Mesendoderm (in vitro differentiated cells): Measurements from ENCODE around the gene KLHL14.

ENCODE experiments used
- DNase-seq: peaks from one replicate; pipeline ENCODE4 v3.0.0; 2013
- H2AK5ac ChIP-seq: 2 replicates; pipeline ENCODE4 v1.6.1; 2013; ENCODE audit warnings: low read length, inconsistent platforms
- H2BK120ac ChIP-seq: 2 replicates; pipeline ENCODE4 v1.6.1; 2013; ENCODE audit warnings: low read depth, mild to moderate bottlenecking, low read length, moderate library complexity, mixed read lengths
- H2BK15ac ChIP-seq: replicated peaks from 2 replicates; pipeline ENCODE4 v1.6.1; 2013; ENCODE audit warnings: low read depth, mild to moderate bottlenecking, moderate library complexity
- H2BK5ac ChIP-seq: 2 replicates; pipeline ENCODE4 v1.6.1; 2013; ENCODE audit warnings: low read length, inconsistent platforms
- H3K18ac ChIP-seq: 2 replicates; pipeline ENCODE4 v1.6.1; 2013; ENCODE audit warnings: mild to moderate bottlenecking, low read length, mixed read lengths
- H3K23ac ChIP-seq: one replicate; pipeline ENCODE4 v1.6.1; 2013; ENCODE audit warnings: low read length
- H3K27ac ChIP-seq: 2 replicates; pipeline ENCODE4 v1.5.1; 2013; ENCODE audit warnings: low read depth, mild to moderate bottlenecking, inconsistent platforms, low read length, moderate library complexity
- H3K27me3 ChIP-seq: 2 replicates; pipeline ENCODE4 v1.6.1; 2013; ENCODE audit warnings: low read length, control low read depth, mild to moderate bottlenecking, inconsistent platforms; ENCODE audit not compliant: insufficient read depth, poor library complexity
- H3K36me3 ChIP-seq: 2 replicates; pipeline ENCODE4 v1.6.1; 2013; ENCODE audit warnings: low read length, inconsistent platforms; ENCODE audit not compliant: control insufficient read depth, insufficient read depth
- H3K4ac ChIP-seq: one replicate; pipeline ENCODE4 v1.6.1; 2013; ENCODE audit warnings: low read depth, mild to moderate bottlenecking, low read length, moderate library complexity
- H3K4me1 ChIP-seq: 2 replicates; pipeline ENCODE4 v1.6.1; 2013; ENCODE audit warnings: low read depth, low read length, inconsistent platforms; ENCODE audit not compliant: control insufficient read depth
- H3K4me2 ChIP-seq: 2 replicates; pipeline ENCODE4 v1.6.1; 2013; ENCODE audit warnings: low read length
- H3K4me3 ChIP-seq: 2 replicates; pipeline ENCODE4 v1.5.1; 2013; ENCODE audit warnings: mild to moderate bottlenecking, low read length
- H3K56ac ChIP-seq: one replicate; pipeline ENCODE4 v1.6.1; 2013; ENCODE audit warnings: low read length
- H3K79me1 ChIP-seq: 2 replicates; pipeline ENCODE4 v1.6.1; 2013; ENCODE audit warnings: low read length, inconsistent platforms
- H3K79me2 ChIP-seq: 2 replicates; pipeline ENCODE4 v1.6.1; 2013; ENCODE audit warnings: mild to moderate bottlenecking, low read length; ENCODE audit not compliant: control insufficient read depth, insufficient read depth
- H3K9ac ChIP-seq: 2 replicates; pipeline ENCODE4 v1.6.1; 2013; ENCODE audit warnings: low read length, inconsistent platforms
- H4K5ac ChIP-seq: one replicate; pipeline ENCODE4 v1.6.1; 2013; ENCODE audit warnings: low read length
- H4K8ac ChIP-seq: one replicate; pipeline ENCODE4 v1.6.1; 2013; ENCODE audit warnings: low read depth, mild to moderate bottlenecking, control low read depth, low read length, moderate library complexity
- WGBS: extraction: QIAGEN DNeasy Blood & Tissue Kit; methylation state at CpG from one replicate; pipeline ENCODE4 v1.1.7; 2013; ENCODE audit warnings: low lambda C conversion rate, missing lambda C conversion rate; ENCODE audit not compliant: insufficient coverage; ENCODE audit errors: extremely low coverage; 5-methylcytosine and 5-hydroxymethylcytosine counted together

KLHL14 gene

GRCh38 chr18:32769586-32770053 is 3.2 kb downstream of the KLHL14 start:
- H2BK5ac ChIP-seq = no peak overlapping the region
- no peak overlapping the region for H3K4me3 ChIP-seq

GRCh38 chr18:32769071-32769585 is 3.7 kb downstream of the KLHL14 start:
- Histone ChIP-seq H3K4me3 (no peak overlapping the region), H3K23ac (no peak overlapping the region), H3K27ac (no peak overlapping the region), H4K8ac (no peak overlapping the region), H3K4ac (no peak overlapping the region), H2BK5ac (no peak overlapping the region), H3K9ac (no peak overlapping the region), H2BK15ac (no peak overlapping the region), H3K36me3 (no peaks in the 10 kb centered on the region), H2BK120ac (no peak overlapping the region), H3K4me1 (peaks cover 3% of the 10 kb centered on the region), H3K79me2 (no peaks in the 10 kb centered on the region), H3K18ac (no peak overlapping the region), H3K79me1 (no peaks in the 10 kb centered on the region), H3K56ac (no peak overlapping the region), H3K27me3 (peaks cover 7% of the 10 kb centered on the region), H3K4me2 (no peak overlapping the region), H4K5ac (no peak overlapping the region), H2AK5ac (no peak overlapping the region)
- DNase-seq = no peak
- WGBS = no CpG with 5 or more reads among the region's 8 CpGs

More at GRCh38 chr18:32769586-32770053, 3.2 kb downstream of the KLHL14 start:
- peak overlapping the region; percentile 47 for H3K4me2 ChIP-seq
- WGBS = no CpG with 5 or more reads among the region's 31 CpGs
- no peaks in the 10 kb centered on the region for H3K79me2 ChIP-seq
- H4K8ac ChIP-seq = no peak overlapping the region
- peak overlapping the region; percentile 8 for H3K56ac ChIP-seq
- H3K79me1 ChIP-seq = no peaks in the 10 kb centered on the region
- no peak overlapping the region for H2AK5ac ChIP-seq
- no peak overlapping the region for H4K5ac ChIP-seq
- H2BK120ac ChIP-seq = no peak overlapping the region
- peak overlapping the region; percentile 3 for H3K9ac ChIP-seq
- H3K27ac ChIP-seq = no peak overlapping the region
- H3K23ac ChIP-seq = no peak overlapping the region
- no peak overlapping the region for H3K4ac ChIP-seq
- peak; percentile 61 for DNase-seq
- no peak overlapping the region for H2BK15ac ChIP-seq
- H3K36me3 ChIP-seq = no peaks in the 10 kb centered on the region
- H3K18ac ChIP-seq = no peak overlapping the region
- peaks cover 3% of the 10 kb centered on the region for H3K4me1 ChIP-seq
- H3K27me3 ChIP-seq = peaks cover 8% of the 10 kb centered on the region

- Histone ChIP-seq H3K9ac (no peak overlapping the region), H3K23ac (no peak overlapping the region), H4K5ac (no peak overlapping the region), H3K27me3 (peaks cover 2% of the 10 kb centered on the region), H2AK5ac (no peak overlapping the region), H3K27ac (no peak overlapping the region), H3K4me3 (no peak overlapping the region), H3K4me1 (no peaks in the 10 kb centered on the region), H2BK15ac (no peak overlapping the region), H3K56ac (no peak overlapping the region), H3K36me3 (no peaks in the 10 kb centered on the region), H3K79me2 (no peaks in the 10 kb centered on the region), H2BK120ac (no peak overlapping the region), H3K4ac (no peak overlapping the region), H3K79me1 (no peaks in the 10 kb centered on the region), H2BK5ac (no peak overlapping the region), H3K4me2 (no peak overlapping the region), H3K18ac (no peak overlapping the region), H4K8ac (no peak overlapping the region)
- WGBS = no CpG with 5 or more reads among the region's 3 CpGs
- no peak for DNase-seq
These were observed 5.4 kb downstream of the KLHL14 start for GRCh38 chr18:32767400-32767799.

- Histone ChIP-seq H3K27me3 (peaks cover 2% of the 10 kb centered on the region), H3K56ac (no peak overlapping the region), H3K18ac (no peak overlapping the region)
These were observed 8.1 kb downstream of the KLHL14 start for GRCh38 chr18:32764611-32765244.

DNA sequence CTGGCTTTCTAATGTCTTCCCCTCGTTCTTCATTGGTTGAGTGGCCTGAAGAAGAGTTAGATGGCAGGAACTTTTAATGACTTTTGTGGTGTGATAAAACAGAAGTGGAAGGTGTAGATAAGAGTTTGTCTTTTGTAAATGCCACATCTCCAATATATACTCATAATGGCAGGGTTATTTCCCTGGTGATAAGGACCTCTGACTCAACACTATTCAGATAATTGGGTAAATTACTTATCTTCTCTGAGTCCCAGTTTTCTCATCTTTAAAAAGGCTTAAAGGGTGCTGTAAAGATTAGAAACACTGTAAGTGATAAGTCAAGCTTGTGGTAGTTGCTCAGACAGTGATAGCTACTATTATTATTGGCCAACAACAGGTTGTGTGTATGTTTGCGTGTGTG is 9.5 kb downstream of the KLHL14 start:
- WGBS = no CpG with 5 or more reads among the region's 2 CpGs
- Histone ChIP-seq H3K9ac (no peak overlapping the region), H3K36me3 (no peaks in the 10 kb centered on the region), H2BK5ac (no peak overlapping the region), H3K56ac (no peak overlapping the region), H3K4ac (no peak overlapping the region), H2BK15ac (no peak overlapping the region), H3K27ac (no peak overlapping the region), H2AK5ac (no peak overlapping the region), H3K18ac (no peak overlapping the region), H4K8ac (no peak overlapping the region), H3K23ac (no peak overlapping the region), H3K4me1 (no peaks in the 10 kb centered on the region), H2BK120ac (no peak overlapping the region), H4K5ac (no peak overlapping the region), H3K79me2 (no peaks in the 10 kb centered on the region), H3K4me2 (no peak overlapping the region), H3K4me3 (no peak overlapping the region), H3K79me1 (no peaks in the 10 kb centered on the region), H3K27me3 (no peaks in the 10 kb centered on the region)
- DNase-seq = peak; percentile 63

More at GRCh38 chr18:32764611-32765244, 8.1 kb downstream of the KLHL14 start:
- Histone ChIP-seq H2AK5ac (no peak overlapping the region), H2BK15ac (no peak overlapping the region), H3K9ac (no peak overlapping the region), H2BK120ac (no peak overlapping the region), H3K4me1 (no peaks in the 10 kb centered on the region), H3K27ac (no peak overlapping the region), H3K4me2 (no peak overlapping the region), H3K23ac (no peak overlapping the region), H3K4ac (peak overlapping the region; percentile 16), H3K36me3 (no peaks in the 10 kb centered on the region), H4K8ac (no peak overlapping the region), H2BK5ac (no peak overlapping the region), H3K4me3 (no peak overlapping the region), H4K5ac (no peak overlapping the region), H3K79me2 (no peaks in the 10 kb centered on the region), H3K79me1 (no peaks in the 10 kb centered on the region)
- WGBS = no CpG with 5 or more reads among the region's 3 CpGs
- no peak for DNase-seq

GRCh38 chr18:32761231-32761630 is 11.6 kb downstream of the KLHL14 start:
- no peaks in the 10 kb centered on the region for H3K79me1 ChIP-seq
- no peak overlapping the region for H2BK5ac ChIP-seq
- no peaks in the 10 kb centered on the region for H3K4me1 ChIP-seq
- no peak for DNase-seq
- no peak overlapping the region for H3K27ac ChIP-seq
- no peak overlapping the region for H3K56ac ChIP-seq
- no peak overlapping the region for H4K5ac ChIP-seq
- no peak overlapping the region for H3K4me3 ChIP-seq
- no peak overlapping the region for H3K9ac ChIP-seq
- H2AK5ac ChIP-seq = no peak overlapping the region
- H2BK120ac ChIP-seq = no peak overlapping the region
- WGBS = no CpG with 5 or more reads among the region's 1 CpG
- H3K36me3 ChIP-seq = no peaks in the 10 kb centered on the region
- H3K79me2 ChIP-seq = no peaks in the 10 kb centered on the region
- no peak overlapping the region for H3K23ac ChIP-seq
- no peak overlapping the region for H4K8ac ChIP-seq
- no peak overlapping the region for H3K18ac ChIP-seq
- no peak overlapping the region for H2BK15ac ChIP-seq
- no peaks in the 10 kb centered on the region for H3K27me3 ChIP-seq
- no peak overlapping the region for H3K4ac ChIP-seq
- no peak overlapping the region for H3K4me2 ChIP-seq
